ENCODE data around the gene EXT2.

- TF ChIP-seq CTCF (IDR thresholded peaks at IDR 0.05; ENCODE audit: insufficient read depth, low read depth, low read length) = no peak
- TF ChIP-seq EZH2 (IDR thresholded peaks at IDR 0.05; ENCODE audit: insufficient read depth, low read length) = no peak
These were observed 27.3 kb upstream of the EXT2 start for GRCh38 chr11:44068180-44068579.

Data from astrocyte (in vitro differentiated cells and primary cell).